MCF 10A (cell line): ENCODE data around the gene ZNF532. TPM values are rescaled to one million over a fixed set of nuclear protein-coding genes. Genes with fewer than 3 reads are reported as not detected.

Experiments used
- BruUV-seq: library from RNA; stranded (reverse); fragments of 400-500 nt; replicated peaks from 2 replicates; lab custom pipeline; 2021; lab: Mats Ljungman, UMichigan
- CTCF ChIA-PET: fragments of 300-600 bp; sonication (Branson Sonifier 250); formaldehyde crosslinking; extraction: SDS; loops from one replicate; lab custom pipeline; 2021; ENCODE audit warnings: antibody characterized with exemption, inconsistent platforms; lab: Yijun Ruan, JAX
- POLR2A ChIA-PET: fragments of 300-600, 350-650 bp; sonication (Branson Sonifier 250); formaldehyde crosslinking; extraction: SDS; loops from one replicate; lab custom pipeline; 2020; ENCODE audit warnings: antibody characterized with exemption, inconsistent platforms; lab: Yijun Ruan, JAX
- DNase-seq: peaks from one replicate; pipeline ENCODE4 v3.0.0-alpha.2; 2018; ENCODE audit not compliant: unreplicated experiment
- H3K27ac Mint-ChIP-seq: one replicate; pipeline ENCODE4 v1.8.0; 2022; ENCODE audit warnings: mild to moderate bottlenecking, low read depth, mixed read lengths; ENCODE audit not compliant: unreplicated experiment
- H3K27me3 Mint-ChIP-seq: one replicate; pipeline ENCODE4 v1.8.0; 2022; ENCODE audit warnings: mixed read lengths; ENCODE audit not compliant: insufficient read depth, unreplicated experiment
- H3K36me3 Mint-ChIP-seq: one replicate; pipeline ENCODE4 v1.8.0; 2022; ENCODE audit warnings: mild to moderate bottlenecking, moderate library complexity, mixed read lengths; ENCODE audit not compliant: insufficient read depth, unreplicated experiment
- H3K4me1 Mint-ChIP-seq: one replicate; pipeline ENCODE4 v1.8.0; 2022; ENCODE audit warnings: mixed read lengths; ENCODE audit not compliant: insufficient read depth, unreplicated experiment
- H3K4me3 Mint-ChIP-seq: one replicate; pipeline ENCODE4 v1.8.0; 2022; ENCODE audit warnings: mild to moderate bottlenecking, moderate library complexity, mixed read lengths; ENCODE audit not compliant: unreplicated experiment
- H3K9me3 Mint-ChIP-seq: one replicate; pipeline ENCODE4 v1.8.0; 2022; ENCODE audit warnings: mixed read lengths; ENCODE audit not compliant: unreplicated experiment
- intact Hi-C: fragments of 100-400 bp; cut with micrococcal nuclease; formaldehyde crosslinking; loops from 2 replicates; pipeline ENCODE4 v1.14.1; 2022
- total RNA-seq: library from RNA; stranded (reverse); gene quantifications from 2 replicates; pipeline ENCODE4 v1.2.3, GENCODE V29; 2022
- TF ChIP-seq, protein P1 (sequence below): fragments of 200-600 bp; IDR thresholded peaks from one replicate; pipeline ENCODE4 v1.8.0; 2022; ENCODE audit warnings: antibody characterized with exemption, mild to moderate bottlenecking; ENCODE audit not compliant: unreplicated experiment

Gene ZNF532
- total RNA-seq, 1 experiment from 2014 or later, result 64.1 TPM

DNA sequence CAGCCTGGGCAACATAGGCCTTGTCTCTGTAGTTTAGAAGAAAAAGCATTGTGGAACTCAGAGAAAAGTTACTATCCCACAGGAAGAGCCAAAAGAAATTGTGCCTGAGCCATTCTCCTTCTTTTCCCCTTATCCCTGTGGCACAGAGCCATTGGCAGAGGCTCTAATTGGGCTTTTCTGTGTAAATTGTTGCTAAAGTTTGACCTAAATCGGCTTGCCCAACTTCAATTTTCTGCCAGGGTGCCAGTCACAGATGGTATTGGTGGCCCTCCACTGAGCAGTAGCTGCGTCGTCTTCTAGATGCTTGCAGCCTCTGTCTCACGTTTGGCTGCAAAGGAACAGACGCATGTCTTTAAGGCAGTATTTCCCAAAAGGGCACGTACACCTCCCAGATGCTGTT is 30.3 kb downstream of the ZNF532 start:
- BruUV-seq, result no TSS peak
- TF ChIP-seq, protein P1, sequence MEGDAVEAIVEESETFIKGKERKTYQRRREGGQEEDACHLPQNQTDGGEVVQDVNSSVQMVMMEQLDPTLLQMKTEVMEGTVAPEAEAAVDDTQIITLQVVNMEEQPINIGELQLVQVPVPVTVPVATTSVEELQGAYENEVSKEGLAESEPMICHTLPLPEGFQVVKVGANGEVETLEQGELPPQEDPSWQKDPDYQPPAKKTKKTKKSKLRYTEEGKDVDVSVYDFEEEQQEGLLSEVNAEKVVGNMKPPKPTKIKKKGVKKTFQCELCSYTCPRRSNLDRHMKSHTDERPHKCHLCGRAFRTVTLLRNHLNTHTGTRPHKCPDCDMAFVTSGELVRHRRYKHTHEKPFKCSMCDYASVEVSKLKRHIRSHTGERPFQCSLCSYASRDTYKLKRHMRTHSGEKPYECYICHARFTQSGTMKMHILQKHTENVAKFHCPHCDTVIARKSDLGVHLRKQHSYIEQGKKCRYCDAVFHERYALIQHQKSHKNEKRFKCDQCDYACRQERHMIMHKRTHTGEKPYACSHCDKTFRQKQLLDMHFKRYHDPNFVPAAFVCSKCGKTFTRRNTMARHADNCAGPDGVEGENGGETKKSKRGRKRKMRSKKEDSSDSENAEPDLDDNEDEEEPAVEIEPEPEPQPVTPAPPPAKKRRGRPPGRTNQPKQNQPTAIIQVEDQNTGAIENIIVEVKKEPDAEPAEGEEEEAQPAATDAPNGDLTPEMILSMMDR, result no peak
- ChIA-PET CTCF (interaction anchor here (0.6 kb wide), 1 partner anchor 138 kb away, joined by 3 read pairs; no protein-coding TSS in a partner anchor), POLR2A (interaction anchor here (0.6 to 1.5 kb wide), 3 partner anchors 30 to 90 kb away, joined by 3 read pairs; partner anchors contain the start of gene ZNF532)
- intact Hi-C loops, result no loop called here
- Mint-ChIP-seq H3K27ac (no peak overlapping the region), H3K4me3 (no peak overlapping the region), H3K36me3 (peaks cover 23% of the 10 kb centered on the region), H3K27me3 (no peaks in the 10 kb centered on the region), H3K4me1 (peaks cover 13% of the 10 kb centered on the region), H3K9me3 (peaks cover 5% of the 10 kb centered on the region)
- DNase-seq, result no peak

GRCh38 chr18:58895385-58895784 is 30.7 kb downstream of the ZNF532 start:
- Mint-ChIP-seq H3K27me3 (no peaks in the 10 kb centered on the region), H3K36me3 (peaks cover 20% of the 10 kb centered on the region), H3K4me1 (peaks cover 13% of the 10 kb centered on the region), H3K4me3 (no peak overlapping the region), H3K9me3 (peaks cover 5% of the 10 kb centered on the region), H3K27ac (no peak overlapping the region)
- intact Hi-C loops, result no loop called here
- no peak for DNase-seq
- TF ChIP-seq, protein P1, result no peak
- ChIA-PET CTCF (interaction anchor here (0.6 kb wide), 1 partner anchor 138 kb away, joined by 3 read pairs; no protein-coding TSS in a partner anchor), POLR2A (interaction anchor here (0.6 to 1.5 kb wide), 2 partner anchors 31 to 90 kb away, joined by 3 read pairs; partner anchors contain the start of gene ZNF532)
- no TSS peak for BruUV-seq

GRCh38 chr18:58896268-58896667 is 31.6 kb downstream of the ZNF532 start:
- intact Hi-C loops, result no loop called here
- TF ChIP-seq, protein P1, result no peak
- peaks cover 5% of the 10 kb centered on the region for H3K9me3 Mint-ChIP-seq
- peaks cover 14% of the 10 kb centered on the region for H3K36me3 Mint-ChIP-seq
- H3K4me3 Mint-ChIP-seq, result no peak overlapping the region
- H3K27me3 Mint-ChIP-seq, result no peaks in the 10 kb centered on the region
- no peak for DNase-seq
- peaks cover 13% of the 10 kb centered on the region for H3K4me1 Mint-ChIP-seq
- H3K27ac Mint-ChIP-seq, result no peak overlapping the region
- BruUV-seq, result no TSS peak
- POLR2A ChIA-PET, result interaction anchor here (0.6 to 1.5 kb wide), 3 partner anchors 13 to 93 kb away, joined by 3 read pairs; no protein-coding TSS in a partner anchor
- CTCF ChIA-PET, result interaction anchor here (0.8 to 0.9 kb wide), 2 partner anchors 174 to 492 kb away, joined by 3 to 4 read pairs; no protein-coding TSS in a partner anchor

- BruUV-seq, result no TSS peak
- ChIA-PET CTCF (interaction anchor here (0.8 kb wide), 1 partner anchor 174 kb away, joined by 4 read pairs; no protein-coding TSS in a partner anchor), POLR2A (interaction anchor here (0.6 to 0.7 kb wide), 3 partner anchors 14 to 92 kb away, joined by 3 read pairs; no protein-coding TSS in a partner anchor)
- TF ChIP-seq, protein P1, result no peak
- peaks cover 5% of the 10 kb centered on the region for H3K9me3 Mint-ChIP-seq
- no peaks in the 10 kb centered on the region for H3K27me3 Mint-ChIP-seq
- no peak overlapping the region for H3K27ac Mint-ChIP-seq
- DNase-seq, result no peak
- H3K4me1 Mint-ChIP-seq, result peaks cover 8% of the 10 kb centered on the region
- H3K4me3 Mint-ChIP-seq, result no peak overlapping the region
- intact Hi-C loops, result no loop called here
- H3K36me3 Mint-ChIP-seq, result peaks cover 14% of the 10 kb centered on the region
Measured at GRCh38 chr18:58896734-58897508, 32.2 kb downstream of the ZNF532 start.
